Smooth muscle cell (in vitro differentiated cells): Measurements from ENCODE around the gene LSAMP. TPM values are rescaled to one million over a fixed set of nuclear protein-coding genes. Genes with fewer than 3 reads are reported as not detected.

Experiments
- DNase-seq: peaks from one replicate; lab custom pipeline; 2025; ENCODE audit not compliant: unreplicated experiment; lab: John Stamatoyannopoulos, UW
- H2AFZ ChIP-seq: fragments of 200-600 bp; sonication (generic); 2 replicates; pipeline ENCODE4 v1.6.0; 2016; ENCODE audit warnings: antibody characterized with exemption, low read depth, mild to moderate bottlenecking
- H3F3A ChIP-seq: fragments of 200-600 bp; sonication (generic); 2 replicates; pipeline ENCODE4 v1.6.0; 2017; ENCODE audit warnings: antibody characterized with exemption, low read depth
- H3K27ac ChIP-seq: fragments of 200-600 bp; sonication (generic); 2 replicates; pipeline ENCODE4 v1.5.1; 2016; ENCODE audit warnings: low read depth, mild to moderate bottlenecking
- H3K27me3 ChIP-seq: fragments of 200-600 bp; sonication (generic); 2 replicates; pipeline ENCODE4 v1.6.1; 2016; ENCODE audit warnings: low read depth, mild to moderate bottlenecking
- H3K36me3 ChIP-seq: fragments of 200-600 bp; sonication (generic); 2 replicates; pipeline ENCODE4 v1.5.1; 2016; ENCODE audit warnings: low read depth
- H3K4me1 ChIP-seq: fragments of 200-600 bp; sonication (generic); 2 replicates; pipeline ENCODE4 v1.5.1; 2016; ENCODE audit warnings: low read depth
- H3K4me2 ChIP-seq: fragments of 200-600 bp; sonication (generic); 2 replicates; pipeline ENCODE4 v1.6.0; 2016; ENCODE audit warnings: mild to moderate bottlenecking
- H3K4me3 ChIP-seq: fragments of 200-600 bp; sonication (generic); 2 replicates; pipeline ENCODE4 v1.5.1; 2016; ENCODE audit warnings: mild to moderate bottlenecking
- H3K79me2 ChIP-seq: fragments of 200-600 bp; sonication (generic); 2 replicates; pipeline ENCODE4 v1.6.0; 2016; ENCODE audit warnings: low read depth, mild to moderate bottlenecking
- H3K9ac ChIP-seq: fragments of 200-600 bp; sonication (generic); 2 replicates; pipeline ENCODE4 v1.6.0; 2016; ENCODE audit warnings: low read depth
- H3K9me3 ChIP-seq: fragments of 200-600 bp; sonication (generic); replicated peaks from 2 replicates; pipeline ENCODE4 v1.5.1; 2016; ENCODE audit warnings: low read depth
- H4K20me1 ChIP-seq: fragments of 200-600 bp; sonication (generic); 2 replicates; pipeline ENCODE4 v1.6.0; 2016; ENCODE audit warnings: low read depth
- CTCF ChIP-seq: fragments of 200-600 bp; sonication (generic); IDR thresholded peaks from 2 replicates; pipeline ENCODE4 v1.5.1; 2017; ENCODE audit warnings: borderline replicate concordance, mild to moderate bottlenecking, antibody characterized with exemption; ENCODE audit not compliant: insufficient read depth, poor library complexity, severe bottlenecking
- WGBS: methylation state at CpG from one replicate; pipeline ENCODE4 v1.1.7; 2016; ENCODE audit warnings: low lambda C conversion rate; 5-methylcytosine and 5-hydroxymethylcytosine counted together
- polyA plus RNA-seq: library from polyadenylated mRNA; unstranded; fragments of >200 nt; fragmentation: Nextera tagmentation; extraction: Ambion mirVana; gene quantifications from 2 replicates; pipeline ENCODE4 v1.2.1, GENCODE V29; 2016
- total RNA-seq: library from RNA; depleted of rRNA; stranded (reverse); fragments of >200 nt; gene quantifications from 2 replicates; pipeline ENCODE4 v1.2.3, GENCODE V29; 2014

LSAMP gene
- total and polyA plus RNA-seq, 2 experiments from 2014 or later = 11.2 to 13.6 TPM

- DNase-seq = no peak
- Histone ChIP-seq H3F3A (no peaks in the 10 kb centered on the region), H3K4me1 (peaks cover 21% of the 10 kb centered on the region), H4K20me1 (no peaks in the 10 kb centered on the region), H3K79me2 (no peaks in the 10 kb centered on the region), H3K36me3 (no peaks in the 10 kb centered on the region), H3K27ac (peak overlapping the region; percentile 17), H3K4me2 (peak overlapping the region; percentile 48), H3K9me3 (no peaks in the 10 kb centered on the region), H3K4me3 (no peak overlapping the region), H3K27me3 (no peaks in the 10 kb centered on the region), H3K9ac (no peak overlapping the region), H2AFZ (no peak overlapping the region)
- no peak for TF ChIP-seq CTCF
- 17% methylated on average over 1 of the region's 1 CpG for WGBS
Observed at GRCh38 chr3:116423945-116424344, 21.3 kb downstream of the LSAMP start.

DNA sequence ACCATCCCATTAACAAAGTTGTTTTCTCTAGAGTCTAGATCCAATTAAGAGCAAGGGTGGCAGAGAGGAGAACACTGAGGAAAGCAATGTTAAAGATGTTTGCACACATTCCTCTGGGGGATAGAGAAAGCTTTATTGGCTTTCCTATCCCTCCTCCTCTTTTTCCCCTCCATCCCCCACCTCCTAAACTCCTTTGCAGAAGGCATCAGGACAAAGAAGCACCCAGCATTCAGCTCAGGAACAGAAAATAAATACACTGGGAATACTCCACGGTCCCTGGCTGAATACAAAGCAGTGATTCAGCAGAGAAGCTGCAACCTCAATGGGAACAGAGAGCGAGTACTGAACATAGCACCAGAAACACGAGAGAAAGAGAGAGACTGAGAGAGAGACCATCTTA, 21.9 kb downstream of the LSAMP start:
- no peak for TF ChIP-seq CTCF
- H3K79me2 ChIP-seq = no peaks in the 10 kb centered on the region
- H3K4me3 ChIP-seq = no peak overlapping the region
- peak overlapping the region; percentile 57 for H2AFZ ChIP-seq
- H4K20me1 ChIP-seq = no peaks in the 10 kb centered on the region
- peaks cover 21% of the 10 kb centered on the region for H3K4me1 ChIP-seq
- 33% methylated on average over 3 of the region's 3 CpGs for WGBS
- no peak for DNase-seq
- peak overlapping the region; percentile 12 for H3K27ac ChIP-seq
- H3K27me3 ChIP-seq = no peaks in the 10 kb centered on the region
- peak overlapping the region; percentile 48 for H3K4me2 ChIP-seq
- no peaks in the 10 kb centered on the region for H3K9me3 ChIP-seq
- H3K36me3 ChIP-seq = no peaks in the 10 kb centered on the region
- H3K9ac ChIP-seq = no peak overlapping the region
- no peaks in the 10 kb centered on the region for H3F3A ChIP-seq

GRCh38 chr3:116417151-116417550, 28.1 kb downstream of the LSAMP start:
- Histone ChIP-seq H3K9ac (no peak overlapping the region), H4K20me1 (no peaks in the 10 kb centered on the region), H3K36me3 (no peaks in the 10 kb centered on the region), H3K4me3 (no peak overlapping the region), H3K27me3 (no peaks in the 10 kb centered on the region), H3K9me3 (no peaks in the 10 kb centered on the region), H3F3A (no peaks in the 10 kb centered on the region), H3K4me2 (no peak overlapping the region), H3K27ac (no peak overlapping the region), H3K4me1 (no peaks in the 10 kb centered on the region), H3K79me2 (no peaks in the 10 kb centered on the region), H2AFZ (no peak overlapping the region)
- TF ChIP-seq CTCF = no peak
- 70% methylated on average over 1 of the region's 1 CpG for WGBS
- DNase-seq = no peak

DNA sequence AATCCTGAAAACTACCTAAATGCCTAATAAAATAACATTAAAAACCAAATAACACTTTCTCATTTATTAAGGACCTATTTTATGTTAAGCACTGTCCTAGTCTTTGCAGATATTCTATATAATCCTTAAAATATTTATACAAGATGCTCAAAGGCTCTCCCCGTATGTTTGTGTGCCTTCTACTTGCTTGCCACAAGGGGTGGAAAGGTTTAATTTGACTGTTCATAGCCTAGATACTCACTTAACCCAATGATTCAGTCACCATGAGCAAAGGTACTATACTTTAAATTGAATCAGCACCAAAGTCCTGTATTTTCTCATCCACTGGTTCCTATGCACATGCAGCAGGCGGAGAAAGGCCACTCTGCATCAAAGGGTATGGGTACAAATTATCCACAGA, 32.0 kb downstream of the LSAMP start:
- TF ChIP-seq CTCF = peak; percentile 3
- DNase-seq = no peak
- no peaks in the 10 kb centered on the region for H3K79me2 ChIP-seq

More for the DNA sequence above, 32.0 kb downstream of the LSAMP start:
- Histone ChIP-seq H3K4me1 (no peaks in the 10 kb centered on the region), H3K9me3 (no peaks in the 10 kb centered on the region), H3K4me3 (no peak overlapping the region), H3K4me2 (no peak overlapping the region), H2AFZ (no peak overlapping the region), H3K36me3 (no peaks in the 10 kb centered on the region), H3F3A (no peaks in the 10 kb centered on the region), H3K9ac (no peak overlapping the region), H3K27ac (no peak overlapping the region), H4K20me1 (no peaks in the 10 kb centered on the region), H3K27me3 (no peaks in the 10 kb centered on the region)
- 86% methylated on average over 2 of the region's 2 CpGs for whole genome bisulfite sequencing
